Naive thymus-derived CD4-positive, alpha-beta T cell (primary cell): ENCODE measurements around the gene FGFR4. TPM values are rescaled to one million over a fixed set of nuclear protein-coding genes. Genes with fewer than 3 reads are reported as not detected.
A peak's percentile ranks its signal among the peaks of the same experiment; 100 is the strongest.

Experiments used
- ATAC-seq: fragments of 150-1000 bp; cut with Tn5 transposase; 2 replicates; pipeline ENCODE4 v1.10.0; 2021; ENCODE audit warnings: mild to moderate bottlenecking, moderate library complexity
- CTCF ChIA-PET: fragments of 350-600 bp; sonication (Branson Sonifier 250); formaldehyde crosslinking; loops from one replicate; lab custom pipeline; 2021; ENCODE audit warnings: antibody characterized with exemption; lab: Charles Lee
- POLR2A ChIA-PET: fragments of 350-600 bp; sonication (Branson Sonifier 250); formaldehyde crosslinking; loops from one replicate; lab custom pipeline; 2021; ENCODE audit warnings: antibody characterized with exemption, inconsistent platforms; lab: Charles Lee
- DNase-seq, 9 donors: peaks; one replicate each; pipeline versions ENCODE4 v3.0.0 to v3.0.0-alpha.2; 2020 to 2022; ENCODE audit warnings: mixed read lengths in 1 of 9
- H3K27ac ChIP-seq: one replicate; pipeline ENCODE4 v1.7.0; 2013; ENCODE audit warnings: mild to moderate bottlenecking, low read depth, low read length, moderate library complexity
- H3K27me3 ChIP-seq, 2 donors: one replicate each; pipeline ENCODE4 v1.7.0; 2013; ENCODE audit warnings: low read length in 2 of 2, mild to moderate bottlenecking in 2 of 2, moderate library complexity in 2 of 2; ENCODE audit not compliant: control insufficient read depth in 2 of 2, insufficient read depth in 2 of 2
- H3K36me3 ChIP-seq, 3 experiments: 1 replicate in 2 of 3; 2 replicates in 1 of 3; pipeline ENCODE4 v1.7.0; 2013; ENCODE audit warnings: low read length in 3 of 3, mild to moderate bottlenecking in 3 of 3, moderate library complexity in 1 of 3; ENCODE audit not compliant: insufficient read depth in 3 of 3, control insufficient read depth in 2 of 3
- H3K4me1 ChIP-seq, 2 donors: one replicate each; pipeline ENCODE4 v1.7.0; 2013; ENCODE audit warnings: low read length in 2 of 2, mild to moderate bottlenecking in 2 of 2, moderate library complexity in 1 of 2; ENCODE audit not compliant: control insufficient read depth in 2 of 2, insufficient read depth in 2 of 2
- H3K4me3 ChIP-seq: 2 replicates; pipeline ENCODE4 v1.7.0; 2013; ENCODE audit warnings: mild to moderate bottlenecking, low read length
- H3K9me3 ChIP-seq, 3 experiments: 1 replicate in 2 of 3; 2 replicates in 1 of 3; pipeline ENCODE4 v1.7.0; 2013; ENCODE audit warnings: low read length in 3 of 3; ENCODE audit not compliant: control insufficient read depth in 2 of 3
- H3K27ac Mint-ChIP-seq, 9 donors: one replicate each; pipeline ENCODE4 v1.8.0; 2020 to 2022; ENCODE audit warnings: mixed read lengths in 9 of 9, mild to moderate bottlenecking in 8 of 9, moderate library complexity in 5 of 9, inconsistent platforms in 2 of 9
- H3K27me3 Mint-ChIP-seq, 5 donors: one replicate each; pipeline ENCODE4 v1.8.0; 2021 to 2022; ENCODE audit warnings: mixed read lengths in 5 of 5, mild to moderate bottlenecking in 1 of 5
- H3K36me3 Mint-ChIP-seq, 5 donors: one replicate each; pipeline ENCODE4 v1.8.0; 2020 to 2022; ENCODE audit warnings: mixed read lengths in 5 of 5, mild to moderate bottlenecking in 3 of 5, inconsistent platforms in 1 of 5
- H3K4me1 Mint-ChIP-seq, 7 donors: one replicate each; pipeline ENCODE4 v1.8.0; 2020 to 2022; ENCODE audit warnings: mixed read lengths in 7 of 7, mild to moderate bottlenecking in 3 of 7, inconsistent platforms in 1 of 7
- H3K4me3 Mint-ChIP-seq, 10 donors: one replicate each; pipeline ENCODE4 v1.8.0; 2020 to 2022; ENCODE audit warnings: mild to moderate bottlenecking in 10 of 10, mixed read lengths in 10 of 10, moderate library complexity in 6 of 10, inconsistent platforms in 2 of 10
- H3K9me3 Mint-ChIP-seq, 11 donors: one replicate each; pipeline ENCODE4 v1.8.0; 2020 to 2022; ENCODE audit warnings: mixed read lengths in 11 of 11, mild to moderate bottlenecking in 4 of 11, inconsistent platforms in 1 of 11, moderate library complexity in 1 of 11
- intact Hi-C, 2 donors: fragments of 100-400 bp; cut with micrococcal nuclease; formaldehyde crosslinking; loops; one replicate each; pipeline ENCODE4 v1.15.1; 2023
- polyA plus RNA-seq, 2 donors: library from polyadenylated mRNA; unstranded; fragments of 300-500 nt; fragmentation: Illumina TruSeq; gene quantifications; one replicate each; pipeline ENCODE4 v1.2.3, GENCODE V29; 2021
- total RNA-seq, 6 experiments: library from RNA in 5 of 6; stranded (reverse) in 5 of 6; gene quantifications; 1 replicate in 5 of 6; 2 replicates in 1 of 6; pipeline ENCODE4 v1.2.3 and lab custom pipeline; 2021 to 2026

Gene FGFR4
- total and polyA plus RNA-seq, 7 experiments from 2014 or later: 0.20 to 3.6 (median 1.4) TPM

DNA sequence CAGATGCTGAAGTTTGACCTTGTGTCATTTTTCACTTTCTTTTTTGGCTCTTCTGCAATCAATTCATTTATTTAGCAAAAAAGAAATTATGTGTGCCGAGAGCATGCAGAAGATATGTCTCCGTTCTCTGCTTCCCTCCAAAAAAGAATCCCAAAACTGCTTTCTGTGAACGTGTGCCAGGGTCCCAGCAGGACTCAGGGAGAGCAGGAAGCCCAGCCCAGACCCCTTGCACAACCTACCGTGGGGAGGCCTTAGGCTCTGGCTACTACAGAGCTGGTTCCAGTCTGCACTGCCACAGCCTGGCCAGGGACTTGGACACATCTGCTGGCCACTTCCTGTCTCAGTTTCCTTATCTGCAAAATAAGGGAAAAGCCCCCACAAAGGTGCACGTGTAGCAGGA is 2.4 kb downstream of the FGFR4 start:
- CTCF ChIA-PET: no interaction called here

GRCh38 chr5:177089825-177090641 is 3.3 kb downstream of the FGFR4 start:
- no peaks in the 10 kb centered on the region for H3K27me3 ChIP-seq
- peaks cover 10 to 13% (median 11%) of the 10 kb centered on the region in 7 donors for H3K4me1 Mint-ChIP-seq
- H3K36me3 Mint-ChIP-seq: no peaks in the 10 kb centered on the region
- H3K27me3 Mint-ChIP-seq: peaks cover 0 to 28% (median 8%) of the 10 kb centered on the region in 5 donors
- H3K27ac Mint-ChIP-seq: peak overlapping the region in 1 of 9 donors; percentile 56
- DNase-seq: no peak
- ChIA-PET POLR2A (no interaction called here), CTCF (no interaction called here)
- H3K36me3 ChIP-seq: no peaks in the 10 kb centered on the region
- H3K4me1 ChIP-seq: peaks cover 4 to 6% of the 10 kb centered on the region in 2 donors
- no peak for ATAC-seq
- H3K27ac ChIP-seq: no peak overlapping the region
- no peak overlapping the region for H3K4me3 Mint-ChIP-seq
- intact Hi-C loops: no loop called here
- H3K9me3 Mint-ChIP-seq: no peaks in the 10 kb centered on the region
- no peak overlapping the region for H3K4me3 ChIP-seq
- H3K9me3 ChIP-seq: no peaks in the 10 kb centered on the region

More for the DNA sequence above, 2.4 kb downstream of the FGFR4 start:
- H3K27ac ChIP-seq: no peak overlapping the region
- H3K27me3 ChIP-seq: no peaks in the 10 kb centered on the region
- POLR2A ChIA-PET: no interaction called here
- intact Hi-C loops: no loop called here
- H3K9me3 Mint-ChIP-seq: no peaks in the 10 kb centered on the region
- no peak overlapping the region for H3K4me3 ChIP-seq
- no peaks in the 10 kb centered on the region for H3K36me3 Mint-ChIP-seq
- H3K36me3 ChIP-seq: no peaks in the 10 kb centered on the region
- peaks cover 0 to 32% (median 8%) of the 10 kb centered on the region in 5 donors for H3K27me3 Mint-ChIP-seq
- peaks cover 4 to 6% of the 10 kb centered on the region in 2 donors for H3K4me1 ChIP-seq
- no peaks in the 10 kb centered on the region for H3K9me3 ChIP-seq
- peak overlapping the region in 2 of 10 donors; percentile 23 to 39 for H3K4me3 Mint-ChIP-seq
- no peak for ATAC-seq
- H3K4me1 Mint-ChIP-seq: peaks cover 10 to 13% (median 11%) of the 10 kb centered on the region in 7 donors
- DNase-seq: no peak
- H3K27ac Mint-ChIP-seq: no peak overlapping the region

DNA sequence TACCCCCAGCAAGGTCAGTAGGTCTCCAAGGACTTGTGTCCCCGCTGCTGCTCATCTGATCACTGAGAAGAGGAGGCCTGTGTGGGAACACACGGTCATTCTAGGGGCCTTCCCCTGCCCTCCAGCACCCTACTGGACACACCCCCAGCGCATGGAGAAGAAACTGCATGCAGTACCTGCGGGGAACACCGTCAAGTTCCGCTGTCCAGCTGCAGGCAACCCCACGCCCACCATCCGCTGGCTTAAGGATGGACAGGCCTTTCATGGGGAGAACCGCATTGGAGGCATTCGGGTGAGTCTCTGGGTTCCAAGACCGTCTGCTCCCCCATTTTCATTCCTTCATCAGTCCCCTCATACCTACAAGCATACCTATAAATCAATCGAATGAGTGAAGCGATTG is 4.1 kb downstream of the FGFR4 start:
- Histone ChIP-seq H3K4me3 (no peak overlapping the region), H3K27me3 (no peaks in the 10 kb centered on the region), H3K4me1 (peaks cover 4 to 6% of the 10 kb centered on the region in 2 donors), H3K36me3 (no peaks in the 10 kb centered on the region), H3K27ac (no peak overlapping the region), H3K9me3 (no peaks in the 10 kb centered on the region)
- Mint-ChIP-seq H3K9me3 (no peaks in the 10 kb centered on the region), H3K27ac (no peak overlapping the region), H3K27me3 (peaks cover 0 to 22% (median 8%) of the 10 kb centered on the region in 5 donors), H3K4me3 (no peak overlapping the region), H3K36me3 (no peaks in the 10 kb centered on the region), H3K4me1 (peaks cover 10 to 13% (median 11%) of the 10 kb centered on the region in 7 donors)
- DNase-seq: no peak
- ChIA-PET POLR2A (no interaction called here), CTCF (no interaction called here)
- intact Hi-C loops: no loop called here
- no peak for ATAC-seq

DNA sequence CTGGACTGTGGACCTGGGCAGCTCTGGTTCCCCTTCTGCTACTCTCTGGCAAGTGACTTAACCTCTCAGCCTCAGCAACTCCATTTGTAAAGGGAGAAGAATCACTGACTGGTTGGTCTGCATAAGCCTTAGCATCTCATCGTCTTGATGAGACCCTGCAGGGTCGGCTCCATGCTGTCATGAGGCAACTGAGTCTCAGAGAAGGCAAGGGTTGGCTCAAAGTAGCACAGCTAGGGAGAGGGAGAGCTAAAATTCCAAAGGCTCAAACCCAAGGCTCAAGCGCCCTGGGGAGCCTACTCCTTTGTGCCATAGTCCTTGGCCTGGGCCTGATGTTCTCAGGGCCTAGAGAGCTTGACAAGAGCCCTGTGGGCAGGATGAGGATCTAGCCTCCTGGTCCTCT is 4.5 kb downstream of the FGFR4 start:
- no peaks in the 10 kb centered on the region for H3K36me3 ChIP-seq
- ChIA-PET CTCF (no interaction called here), POLR2A (no interaction called here)
- H3K27me3 Mint-ChIP-seq: peaks cover 0 to 18% (median 8%) of the 10 kb centered on the region in 5 donors
- no peaks in the 10 kb centered on the region for H3K27me3 ChIP-seq
- no peaks in the 10 kb centered on the region for H3K36me3 Mint-ChIP-seq
- no peak overlapping the region for H3K27ac Mint-ChIP-seq
- ATAC-seq: no peak
- H3K9me3 ChIP-seq: no peaks in the 10 kb centered on the region
- H3K9me3 Mint-ChIP-seq: no peaks in the 10 kb centered on the region
- H3K4me1 Mint-ChIP-seq: peaks cover 6 to 8% (median 7%) of the 10 kb centered on the region in 7 donors
- H3K4me1 ChIP-seq: peaks cover 4 to 6% of the 10 kb centered on the region in 2 donors
- DNase-seq: no peak
- intact Hi-C loops: no loop called here
- H3K4me3 Mint-ChIP-seq: no peak overlapping the region
- H3K4me3 ChIP-seq: no peak overlapping the region
- no peak overlapping the region for H3K27ac ChIP-seq

DNA sequence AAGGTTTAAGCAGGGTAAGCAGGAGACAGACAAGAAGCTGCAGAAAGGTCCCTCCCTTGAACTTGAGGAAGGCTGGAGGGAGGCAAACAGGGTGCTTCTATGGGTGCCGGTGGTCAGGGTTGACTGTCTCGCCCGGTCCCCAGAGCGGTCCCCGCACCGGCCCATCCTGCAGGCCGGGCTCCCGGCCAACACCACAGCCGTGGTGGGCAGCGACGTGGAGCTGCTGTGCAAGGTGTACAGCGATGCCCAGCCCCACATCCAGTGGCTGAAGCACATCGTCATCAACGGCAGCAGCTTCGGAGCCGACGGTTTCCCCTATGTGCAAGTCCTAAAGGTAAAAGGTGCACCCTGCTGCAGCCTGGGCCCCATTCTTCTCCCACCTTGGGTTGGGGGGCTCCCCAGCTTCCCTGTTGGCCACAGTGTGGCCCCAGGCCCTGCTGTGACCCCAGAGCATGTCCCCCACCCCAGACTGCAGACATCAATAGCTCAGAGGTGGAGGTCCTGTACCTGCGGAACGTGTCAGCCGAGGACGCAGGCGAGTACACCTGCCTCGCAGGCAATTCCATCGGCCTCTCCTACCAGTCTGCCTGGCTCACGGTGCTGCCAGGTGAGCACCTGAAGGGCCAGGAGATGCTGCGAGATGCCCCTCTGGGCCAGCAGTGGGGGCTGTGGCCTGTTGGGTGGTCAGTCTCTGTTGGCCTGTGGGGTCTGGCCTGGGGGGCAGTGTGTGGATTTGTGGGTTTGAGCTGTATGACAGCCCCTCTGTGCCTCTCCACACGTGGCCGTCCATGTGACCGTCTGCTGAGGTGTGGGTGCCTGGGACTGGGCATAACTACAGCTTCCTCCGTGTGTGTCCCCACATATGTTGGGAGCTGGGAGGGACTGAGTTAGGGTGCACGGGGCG is 5.7 kb downstream of the FGFR4 start:
- Mint-ChIP-seq H3K4me3 (no peak overlapping the region), H3K27me3 (peaks cover 0 to 14% (median 7%) of the 10 kb centered on the region in 5 donors), H3K4me1 (peaks cover 4 to 5% (median 4%) of the 10 kb centered on the region in 7 donors), H3K36me3 (no peaks in the 10 kb centered on the region), H3K27ac (no peak overlapping the region), H3K9me3 (no peaks in the 10 kb centered on the region)
- peaks cover under 1 to 2% of the 10 kb centered on the region in 2 donors for H3K4me1 ChIP-seq
- POLR2A ChIA-PET: interaction anchor here (0.6 kb wide), 1 partner anchor 353 kb away, joined by 4 read pairs; no protein-coding TSS in a partner anchor
- intact Hi-C loops: no loop called here
- ATAC-seq (no peak), DNase-seq (no peak)
- H3K9me3 ChIP-seq: no peaks in the 10 kb centered on the region
- H3K27me3 ChIP-seq: no peaks in the 10 kb centered on the region
- CTCF ChIA-PET: no interaction called here
- H3K4me3 ChIP-seq: no peak overlapping the region
- H3K27ac ChIP-seq: no peak overlapping the region
- H3K36me3 ChIP-seq: no peaks in the 10 kb centered on the region

- no peaks in the 10 kb centered on the region for H3K36me3 ChIP-seq
- H3K9me3 ChIP-seq: no peaks in the 10 kb centered on the region
- Mint-ChIP-seq H3K27me3 (peaks cover 0 to 9% (median 3%) of the 10 kb centered on the region in 5 donors), H3K9me3 (no peaks in the 10 kb centered on the region), H3K27ac (no peak overlapping the region), H3K4me1 (peaks cover 0 to 2% (median 0%) of the 10 kb centered on the region in 7 donors), H3K4me3 (no peak overlapping the region), H3K36me3 (no peaks in the 10 kb centered on the region)
- POLR2A ChIA-PET: no interaction called here
- H3K4me1 ChIP-seq: no peaks in the 10 kb centered on the region
- no peaks in the 10 kb centered on the region for H3K27me3 ChIP-seq
- CTCF ChIA-PET: no interaction called here
- H3K27ac ChIP-seq: no peak overlapping the region
- no peak overlapping the region for H3K4me3 ChIP-seq
- intact Hi-C loops: no loop called here
- no peak for DNase-seq
- ATAC-seq: no peak
Measured at GRCh38 chr5:177093082-177093712, 6.5 kb downstream of the FGFR4 start.
